LNCaP clone FGC (cell line): ENCODE results near the gene RASA3.

Experiments used
- DNase-seq: peaks from one replicate; pipeline ENCODE4 v3.0.0-alpha.2; 2011; ENCODE audit warnings: low read depth
- H3K4me3 ChIP-seq: 2 replicates; pipeline ENCODE4 v1.5.1; 2011; ENCODE audit warnings: mild to moderate bottlenecking, low read depth, low read length, control low read depth
- TF ChIP-seq, protein P1 (sequence below): IDR thresholded peaks from 2 replicates; pipeline ENCODE4 v1.5.1; 2012; ENCODE audit warnings: mild to moderate bottlenecking; ENCODE audit not compliant: control insufficient read depth, insufficient read depth; ENCODE audit errors: extremely low read depth

The RASA3 gene

DNA sequence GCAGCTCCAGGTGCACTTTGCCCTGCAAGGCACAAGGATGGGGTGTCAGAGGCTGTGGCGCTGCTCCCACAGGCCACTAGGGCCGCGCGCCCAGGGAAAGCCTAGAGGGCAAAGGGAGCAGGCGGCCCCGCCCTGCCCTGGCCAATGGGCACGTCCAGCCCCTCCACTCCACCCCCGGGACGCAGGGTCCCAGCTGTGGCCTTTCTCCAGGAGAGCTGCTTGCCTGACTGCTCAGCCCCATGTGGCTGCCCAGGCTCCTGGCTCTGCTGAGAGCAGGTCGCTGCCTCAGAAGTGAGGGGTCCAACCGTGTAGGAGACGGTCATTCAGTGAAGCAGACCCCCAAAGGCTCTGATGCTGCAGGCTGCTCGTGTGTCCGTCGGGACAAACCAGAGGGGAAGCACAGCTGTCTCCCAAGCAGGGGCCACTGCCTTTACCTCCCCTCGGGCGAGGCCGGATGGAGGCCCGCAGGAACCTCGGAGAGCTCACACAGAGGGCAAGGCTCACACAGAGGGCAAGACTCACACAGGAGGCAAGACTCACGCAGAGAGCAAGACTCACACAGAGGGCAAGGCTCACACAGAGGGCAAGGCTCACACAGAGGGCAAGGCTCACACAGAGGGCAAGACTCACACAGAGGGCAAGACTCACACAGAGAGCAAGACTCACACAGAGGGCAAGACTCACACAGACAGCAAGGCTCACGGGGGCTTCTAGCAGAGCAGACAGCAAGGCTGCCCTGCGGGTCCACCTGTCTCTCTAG lies 102.4 kb downstream of the RASA3 start:
- TF ChIP-seq, protein P1, sequence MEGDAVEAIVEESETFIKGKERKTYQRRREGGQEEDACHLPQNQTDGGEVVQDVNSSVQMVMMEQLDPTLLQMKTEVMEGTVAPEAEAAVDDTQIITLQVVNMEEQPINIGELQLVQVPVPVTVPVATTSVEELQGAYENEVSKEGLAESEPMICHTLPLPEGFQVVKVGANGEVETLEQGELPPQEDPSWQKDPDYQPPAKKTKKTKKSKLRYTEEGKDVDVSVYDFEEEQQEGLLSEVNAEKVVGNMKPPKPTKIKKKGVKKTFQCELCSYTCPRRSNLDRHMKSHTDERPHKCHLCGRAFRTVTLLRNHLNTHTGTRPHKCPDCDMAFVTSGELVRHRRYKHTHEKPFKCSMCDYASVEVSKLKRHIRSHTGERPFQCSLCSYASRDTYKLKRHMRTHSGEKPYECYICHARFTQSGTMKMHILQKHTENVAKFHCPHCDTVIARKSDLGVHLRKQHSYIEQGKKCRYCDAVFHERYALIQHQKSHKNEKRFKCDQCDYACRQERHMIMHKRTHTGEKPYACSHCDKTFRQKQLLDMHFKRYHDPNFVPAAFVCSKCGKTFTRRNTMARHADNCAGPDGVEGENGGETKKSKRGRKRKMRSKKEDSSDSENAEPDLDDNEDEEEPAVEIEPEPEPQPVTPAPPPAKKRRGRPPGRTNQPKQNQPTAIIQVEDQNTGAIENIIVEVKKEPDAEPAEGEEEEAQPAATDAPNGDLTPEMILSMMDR = no peak
- no peak overlapping the region for H3K4me3 ChIP-seq

DNA sequence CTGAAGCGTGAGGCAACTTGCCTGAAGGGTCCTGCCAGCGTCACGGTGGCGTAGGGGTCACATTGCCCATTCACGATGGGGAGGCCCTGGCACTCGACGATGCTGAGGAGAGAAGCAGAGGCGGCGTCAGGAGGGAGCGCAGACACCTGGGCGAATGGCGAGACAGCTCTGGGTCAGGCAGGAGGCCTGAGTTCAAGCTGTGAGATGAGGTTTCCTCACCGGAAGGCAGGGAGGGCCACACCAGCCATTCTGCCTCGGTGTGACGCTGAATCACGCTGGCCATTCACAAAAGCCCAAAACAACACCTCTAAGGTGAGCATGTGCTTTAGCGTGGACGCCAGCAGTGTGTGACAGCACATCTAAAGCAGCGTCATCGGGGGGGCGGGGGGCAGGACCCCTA lies 104.6 kb downstream of the RASA3 start:
- DNase-seq = no peak
- TF ChIP-seq, protein P1 = no peak
- no peak overlapping the region for H3K4me3 ChIP-seq

More for the DNA sequence above, 102.4 kb downstream of the RASA3 start:
- no peak for DNase-seq

DNA sequence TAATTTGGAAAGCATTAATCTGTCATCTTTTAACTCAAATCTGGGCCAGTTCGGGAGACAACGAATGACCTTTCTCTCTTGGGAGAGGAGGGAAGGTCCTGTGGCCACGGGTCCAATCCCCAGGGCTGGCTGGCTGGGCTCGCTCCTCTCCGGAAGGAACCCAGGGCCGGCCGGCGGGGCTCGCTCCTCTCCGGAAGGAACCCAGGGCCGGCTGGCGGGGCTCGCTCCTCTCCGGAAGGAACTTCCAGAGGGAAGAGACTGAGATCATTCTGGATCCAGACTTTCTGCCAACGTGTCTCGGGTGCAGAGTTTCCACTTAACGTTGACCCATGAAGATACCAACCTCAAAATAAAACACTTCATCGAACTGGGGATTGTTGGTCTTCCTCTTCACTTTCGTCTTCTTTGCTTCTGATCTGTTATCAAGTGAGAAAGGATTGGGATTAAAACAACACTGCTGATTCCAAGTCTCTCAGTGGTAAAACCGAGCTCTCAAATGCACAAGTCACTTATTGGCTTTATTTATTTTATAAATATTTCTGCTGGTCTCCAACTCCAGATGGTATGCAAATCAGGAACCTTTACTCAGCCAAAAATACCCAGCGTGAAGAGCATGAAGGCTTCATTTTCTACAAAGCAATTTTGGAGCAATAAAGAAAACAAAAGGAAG lies 105.2 kb downstream of the RASA3 start:
- no peak overlapping the region for H3K4me3 ChIP-seq
- no peak for DNase-seq

DNA sequence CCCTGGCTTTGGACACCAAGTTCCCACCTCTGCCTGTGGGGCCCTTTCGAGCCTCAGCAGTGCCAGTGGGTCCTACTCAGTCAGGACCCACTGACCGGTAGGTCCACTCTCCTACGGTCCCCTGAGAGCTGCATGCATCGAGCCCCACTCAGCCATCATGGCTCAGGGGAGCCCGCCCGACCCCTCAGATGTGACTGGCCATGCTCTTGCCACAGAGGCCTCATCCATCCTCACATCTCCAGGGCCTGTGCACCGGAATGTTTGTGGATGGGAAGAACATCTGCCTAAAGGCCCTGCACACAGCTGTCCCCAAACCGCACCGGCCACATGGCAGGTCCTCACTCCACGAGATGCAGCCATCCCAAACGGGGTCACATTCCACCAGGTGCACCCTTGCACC lies 105.9 kb downstream of the RASA3 start:
- no peak for DNase-seq
- TF ChIP-seq, protein P1 = no peak
- H3K4me3 ChIP-seq = no peak overlapping the region

More for the DNA sequence above, 105.2 kb downstream of the RASA3 start:
- TF ChIP-seq, protein P1 = no peak

DNA sequence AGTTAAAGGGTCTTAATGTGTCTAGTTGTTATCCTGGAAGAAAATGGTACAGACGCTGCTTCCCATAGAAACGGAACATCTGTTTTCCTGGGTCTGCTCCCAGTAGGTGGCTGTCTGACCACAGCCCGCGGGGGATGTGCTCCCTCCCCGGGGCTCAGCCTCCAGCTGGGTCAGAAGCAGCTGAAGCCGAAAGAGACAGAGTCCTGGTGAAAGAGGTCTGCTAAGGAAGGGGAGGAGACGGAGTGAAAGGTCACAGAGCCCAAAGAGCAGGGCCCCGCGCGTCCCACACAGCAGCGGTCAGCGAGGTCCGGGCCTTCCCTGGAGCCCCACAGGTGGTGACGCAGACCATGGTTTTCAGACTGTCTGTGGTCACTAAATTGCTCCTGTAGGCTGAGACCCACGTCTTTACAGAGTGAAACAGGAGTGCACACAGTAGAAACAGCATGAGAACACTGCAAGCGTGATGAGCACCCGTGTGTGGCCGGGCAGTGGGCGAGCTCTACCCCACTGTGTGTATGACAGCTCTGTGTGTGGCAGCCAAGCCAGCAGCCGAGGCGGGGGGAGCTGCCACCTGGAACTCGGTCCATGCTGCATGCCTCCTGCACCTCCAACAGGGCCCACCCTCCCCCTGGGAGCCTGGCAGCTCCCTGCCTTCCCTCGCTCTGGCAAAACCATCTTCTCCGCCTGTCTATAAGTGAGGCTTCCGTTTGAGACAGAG lies 106.5 kb downstream of the RASA3 start:
- TF ChIP-seq, protein P1 = no peak
- H3K4me3 ChIP-seq = no peak overlapping the region
- DNase-seq = no peak

DNA sequence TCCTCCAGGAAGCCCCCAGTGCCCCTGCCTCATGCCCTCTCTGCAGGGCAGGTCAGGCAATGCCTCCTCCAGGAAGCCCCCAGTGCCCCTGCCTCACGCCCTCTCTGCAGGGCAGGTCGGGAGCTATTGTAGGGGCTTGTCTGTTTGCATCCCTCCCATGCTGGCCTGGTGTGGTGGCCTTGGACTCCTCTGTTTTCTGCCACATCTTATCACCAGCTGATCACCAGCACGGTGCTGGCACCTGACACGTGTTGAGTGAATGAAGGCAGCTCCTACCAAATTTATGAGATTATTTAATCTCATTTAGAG lies 107.1 kb downstream of the RASA3 start:
- TF ChIP-seq, protein P1 = no peak

More for the DNA sequence above, 107.1 kb downstream of the RASA3 start:
- DNase-seq = no peak
- no peak overlapping the region for H3K4me3 ChIP-seq
